ENCODE measurements around the gene ZYG11A.

DNA sequence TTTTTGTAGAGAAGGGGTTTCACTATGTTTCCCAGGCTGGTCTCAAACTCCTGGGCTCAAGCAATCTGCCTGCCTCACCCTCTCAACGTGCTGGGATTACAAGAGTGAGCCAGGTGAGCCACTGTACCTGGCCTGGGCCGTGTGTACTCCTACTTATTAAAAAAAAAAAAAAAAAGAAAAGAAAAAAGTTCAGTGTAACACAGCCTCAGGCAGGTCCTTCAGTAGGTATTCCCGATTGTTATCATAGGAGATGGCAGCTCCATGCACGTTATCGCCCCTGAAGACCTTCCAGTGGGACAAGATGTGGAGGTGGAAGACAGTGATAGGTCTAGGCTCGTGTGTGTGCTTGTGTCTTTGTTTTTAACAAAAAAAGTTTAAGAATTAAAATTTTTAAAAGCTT, 75.6 kb downstream of the ZYG11A start:
- TF ChIP-seq, protein P1, sequence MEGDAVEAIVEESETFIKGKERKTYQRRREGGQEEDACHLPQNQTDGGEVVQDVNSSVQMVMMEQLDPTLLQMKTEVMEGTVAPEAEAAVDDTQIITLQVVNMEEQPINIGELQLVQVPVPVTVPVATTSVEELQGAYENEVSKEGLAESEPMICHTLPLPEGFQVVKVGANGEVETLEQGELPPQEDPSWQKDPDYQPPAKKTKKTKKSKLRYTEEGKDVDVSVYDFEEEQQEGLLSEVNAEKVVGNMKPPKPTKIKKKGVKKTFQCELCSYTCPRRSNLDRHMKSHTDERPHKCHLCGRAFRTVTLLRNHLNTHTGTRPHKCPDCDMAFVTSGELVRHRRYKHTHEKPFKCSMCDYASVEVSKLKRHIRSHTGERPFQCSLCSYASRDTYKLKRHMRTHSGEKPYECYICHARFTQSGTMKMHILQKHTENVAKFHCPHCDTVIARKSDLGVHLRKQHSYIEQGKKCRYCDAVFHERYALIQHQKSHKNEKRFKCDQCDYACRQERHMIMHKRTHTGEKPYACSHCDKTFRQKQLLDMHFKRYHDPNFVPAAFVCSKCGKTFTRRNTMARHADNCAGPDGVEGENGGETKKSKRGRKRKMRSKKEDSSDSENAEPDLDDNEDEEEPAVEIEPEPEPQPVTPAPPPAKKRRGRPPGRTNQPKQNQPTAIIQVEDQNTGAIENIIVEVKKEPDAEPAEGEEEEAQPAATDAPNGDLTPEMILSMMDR (IDR thresholded peaks at IDR 0.05; ENCODE audit: insufficient read depth, low read depth, low read length), result no peak
- no peak for TF ChIP-seq EZH2 (IDR thresholded peaks at IDR 0.05; ENCODE audit: insufficient read depth, low read length)

Data from astrocyte (in vitro differentiated cells and primary cell).